SK-N-SH treated with all-trans-retinoic acid at 6 μM for 48 hours (cell line): ENCODE results near the gene TXK.

ENCODE experiments used
- ATAC-seq: fragments of 200-7000 bp; cut with Tn5 transposase; 3 replicates; pipeline ENCODE4 v1.9.1; 2020; ENCODE audit warnings: mild to moderate bottlenecking, moderate library complexity
- ARNTL ChIP-seq: fragments of 450-650 bp; formaldehyde crosslinking; IDR thresholded peaks from 2 replicates; pipeline ENCODE4 v1.5.0; 2020; ENCODE audit warnings: low read depth, mild to moderate bottlenecking, moderate library complexity, borderline replicate concordance
- BACH2 ChIP-seq: fragments of 250-450 bp; sonication (Bioruptor Pico); IDR thresholded peaks from 2 replicates; pipeline ENCODE4 v1.9.0; 2021; ENCODE audit warnings: mild to moderate bottlenecking, borderline replicate concordance
- CREB5 ChIP-seq: fragments of 250-450 bp; sonication (Bioruptor Pico); IDR thresholded peaks from 2 replicates; pipeline ENCODE4 v1.5.1; 2020; ENCODE audit warnings: low read depth, mild to moderate bottlenecking, moderate library complexity
- CSDC2 ChIP-seq: fragments of 250-450 bp; sonication (Bioruptor Pico); IDR thresholded peaks from 2 replicates; pipeline ENCODE4 v1.5.0; 2020; ENCODE audit warnings: mild to moderate bottlenecking, moderate library complexity
- CSRNP3 ChIP-seq: fragments of 250-450 bp; sonication (Bioruptor Pico); IDR thresholded peaks from 2 replicates; pipeline ENCODE4 v1.5.1; 2021; ENCODE audit warnings: mild to moderate bottlenecking, moderate library complexity
- ESRRG ChIP-seq: fragments of 250-450 bp; sonication (Bioruptor Pico); IDR thresholded peaks from 2 replicates; pipeline ENCODE4 v1.6.1; 2021; ENCODE audit warnings: mild to moderate bottlenecking
- ISL1 ChIP-seq: fragments of 250-450 bp; sonication (Bioruptor Pico); IDR thresholded peaks from 2 replicates; pipeline ENCODE4 v2.1.2; 2022; ENCODE audit warnings: mild to moderate bottlenecking, moderate library complexity
- OSR1 ChIP-seq: fragments of 250-450 bp; sonication (Bioruptor Pico); IDR thresholded peaks from 2 replicates; pipeline ENCODE4 v1.8.0; 2022; ENCODE audit warnings: moderate library complexity, mild to moderate bottlenecking, inconsistent platforms
- PATZ1 ChIP-seq: fragments of 250-450 bp; sonication (Bioruptor Pico); IDR thresholded peaks from 2 replicates; pipeline ENCODE4 v1.8.0; 2020; ENCODE audit warnings: mild to moderate bottlenecking, moderate library complexity, borderline replicate concordance
- POU6F1 ChIP-seq: fragments of 250-450 bp; sonication (Bioruptor Pico); IDR thresholded peaks from 2 replicates; pipeline ENCODE4 v1.8.0; 2021; ENCODE audit warnings: low read depth, mild to moderate bottlenecking, moderate library complexity, borderline replicate concordance
- PPARA ChIP-seq: fragments of 250-450 bp; sonication (Bioruptor Pico); IDR thresholded peaks from 2 replicates; pipeline ENCODE4 v1.5.0; 2020; ENCODE audit warnings: mild to moderate bottlenecking, borderline replicate concordance
- RARB ChIP-seq: fragments of 250-450 bp; sonication (Bioruptor Pico); IDR thresholded peaks from 2 replicates; pipeline ENCODE4 v1.8.0; 2021; ENCODE audit warnings: mild to moderate bottlenecking, moderate library complexity
- SNAI2 ChIP-seq: fragments of 250-450 bp; sonication (Bioruptor Pico); IDR thresholded peaks from 2 replicates; pipeline ENCODE4 v1.5.0; 2020; ENCODE audit warnings: mild to moderate bottlenecking, moderate library complexity
- TCF4 ChIP-seq: fragments of 250-450 bp; sonication (Bioruptor Pico); IDR thresholded peaks from 2 replicates; pipeline ENCODE4 v1.8.0; 2021; ENCODE audit warnings: mild to moderate bottlenecking, moderate library complexity, borderline replicate concordance
- TOX ChIP-seq: fragments of 250-450 bp; sonication (Bioruptor Pico); IDR thresholded peaks from 2 replicates; pipeline ENCODE4 v1.8.0; 2021; ENCODE audit warnings: mild to moderate bottlenecking, moderate library complexity, borderline replicate concordance
- TSHZ2 ChIP-seq: fragments of 250-450 bp; sonication (Bioruptor Pico); IDR thresholded peaks from 2 replicates; pipeline ENCODE4 v1.5.0; 2020; ENCODE audit warnings: mild to moderate bottlenecking, moderate library complexity
- ZC3H10 ChIP-seq: fragments of 250-450 bp; sonication (Bioruptor Pico); IDR thresholded peaks from 2 replicates; pipeline ENCODE4 v1.5.1; 2021; ENCODE audit warnings: mild to moderate bottlenecking, moderate library complexity
- ZFP3 ChIP-seq: fragments of 250-450 bp; sonication (Bioruptor Pico); IDR thresholded peaks from 2 replicates; pipeline ENCODE4 v1.5.0; 2020; ENCODE audit warnings: mild to moderate bottlenecking, moderate library complexity
- ZFP30 ChIP-seq: fragments of 450-650 bp; formaldehyde crosslinking; IDR thresholded peaks from 2 replicates; pipeline ENCODE4 v1.5.0; 2022; ENCODE audit warnings: mild to moderate bottlenecking, moderate library complexity
- ZNF565 ChIP-seq: fragments of 450-650 bp; formaldehyde crosslinking; conservative IDR thresholded peaks from 2 replicates; pipeline ENCODE4 v1.5.0; 2020; ENCODE audit warnings: low read depth, mild to moderate bottlenecking, moderate library complexity
- ZNF70 ChIP-seq: fragments of 450-650 bp; formaldehyde crosslinking; IDR thresholded peaks from 2 replicates; pipeline ENCODE4 v1.5.0; 2020; ENCODE audit warnings: mild to moderate bottlenecking, moderate library complexity
- ZNF8 ChIP-seq: fragments of 450-650 bp; formaldehyde crosslinking; IDR thresholded peaks from 2 replicates; pipeline ENCODE4 v1.5.0; 2020; ENCODE audit warnings: mild to moderate bottlenecking, moderate library complexity

The TXK gene

GRCh38 chr4:48032721-48033120 lies 101.3 kb downstream of the TXK start:
- no peak for ATAC-seq
- no peak for TF ChIP-seq ZNF70 (CRISPR knock-in tag)
- no peak for TF ChIP-seq TOX (CRISPR knock-in tag)
- no peak for TF ChIP-seq TSHZ2 (CRISPR knock-in tag)
- no peak for TF ChIP-seq POU6F1 (CRISPR knock-in tag)
- TF ChIP-seq ZFP30 (CRISPR knock-in tag) = no peak
- TF ChIP-seq PATZ1 (CRISPR knock-in tag) = no peak
- TF ChIP-seq CSDC2 (CRISPR knock-in tag) = no peak
- no peak for TF ChIP-seq ZC3H10 (CRISPR knock-in tag)
- TF ChIP-seq ZNF565 = no peak
- TF ChIP-seq OSR1 = no peak
- TF ChIP-seq ARNTL (CRISPR knock-in tag) = no peak
- no peak for TF ChIP-seq ZFP3
- no peak for TF ChIP-seq CSRNP3 (CRISPR knock-in tag)
- TF ChIP-seq BACH2 (CRISPR knock-in tag) = no peak
- no peak for TF ChIP-seq ESRRG
- TF ChIP-seq ZNF8 (CRISPR knock-in tag) = no peak
- TF ChIP-seq SNAI2 (CRISPR knock-in tag) = no peak
- TF ChIP-seq RARB = no peak

- TF ChIP-seq RARB = no peak
- TF ChIP-seq ZNF70 (CRISPR knock-in tag) = no peak
- no peak for TF ChIP-seq BACH2 (CRISPR knock-in tag)
- no peak for TF ChIP-seq TSHZ2 (CRISPR knock-in tag)
- no peak for TF ChIP-seq CREB5 (CRISPR knock-in tag)
- TF ChIP-seq TOX (CRISPR knock-in tag) = no peak
- no peak for TF ChIP-seq PPARA (CRISPR knock-in tag)
- no peak for TF ChIP-seq OSR1
- TF ChIP-seq ZFP3 = no peak
- no peak for TF ChIP-seq ESRRG
- TF ChIP-seq ZC3H10 (CRISPR knock-in tag) = no peak
- TF ChIP-seq TCF4 = no peak
- no peak for TF ChIP-seq ISL1 (CRISPR knock-in tag)
- no peak for TF ChIP-seq CSRNP3 (CRISPR knock-in tag)
- no peak for TF ChIP-seq ZFP30 (CRISPR knock-in tag)
- peak; percentile 79 for ATAC-seq
Observed at GRCh38 chr4:48031802-48032525, 102.1 kb downstream of the TXK start.
